Measurements from ENCODE around the gene APLNR.

APLNR gene

GRCh38 chr11:57231539-57232253, 5.4 kb downstream of the APLNR start:
- Histone ChIP-seq H3K27me3 (peaks cover 85% of the 10 kb centered on the region), H3K36me3 (no peaks in the 10 kb centered on the region), H3K27ac (no peak overlapping the region), H3K9me3 (no peaks in the 10 kb centered on the region), H3K4me1 (ENCODE audit: control insufficient read depth in 1 of 2, insufficient read depth in 1 of 2, low read depth in 1 of 2, low read length in 1 of 2) (no peaks in the 10 kb centered on the region), H3K4me3 (ENCODE audit: low read depth in 1 of 2, low read length in 1 of 2) (no peak overlapping the region)
- no peak for TF ChIP-seq CTCF (IDR thresholded peaks at IDR 0.05)

- Histone ChIP-seq H3K27me3 (peaks cover 77% of the 10 kb centered on the region), H3K36me3 (no peaks in the 10 kb centered on the region), H3K4me1 (ENCODE audit: control insufficient read depth in 1 of 2, insufficient read depth in 1 of 2, low read depth in 1 of 2, low read length in 1 of 2) (no peaks in the 10 kb centered on the region), H3K27ac (no peak overlapping the region), H3K9me3 (no peaks in the 10 kb centered on the region), H3K4me3 (ENCODE audit: low read depth in 1 of 2, low read length in 1 of 2) (no peak overlapping the region)
- no peak for TF ChIP-seq CTCF (IDR thresholded peaks at IDR 0.05)
Measured at GRCh38 chr11:57230791-57231538, 6.1 kb downstream of the APLNR start.

- Histone ChIP-seq H3K36me3 (no peaks in the 10 kb centered on the region), H3K27ac (no peak overlapping the region), H3K9me3 (no peaks in the 10 kb centered on the region), H3K4me3 (ENCODE audit: low read depth in 1 of 2, low read length in 1 of 2) (no peak overlapping the region), H3K27me3 (peaks cover 71% of the 10 kb centered on the region), H3K4me1 (ENCODE audit: control insufficient read depth in 1 of 2, insufficient read depth in 1 of 2, low read depth in 1 of 2, low read length in 1 of 2) (no peaks in the 10 kb centered on the region)
- no peak for TF ChIP-seq CTCF (IDR thresholded peaks at IDR 0.05)
Measured at GRCh38 chr11:57230316-57230715, 6.7 kb downstream of the APLNR start.

- Histone ChIP-seq H3K9me3 (no peaks in the 10 kb centered on the region), H3K27me3 (peaks cover 54% of the 10 kb centered on the region), H3K36me3 (no peaks in the 10 kb centered on the region), H3K4me3 (ENCODE audit: low read depth in 1 of 2, low read length in 1 of 2) (no peak overlapping the region), H3K4me1 (ENCODE audit: control insufficient read depth in 1 of 2, insufficient read depth in 1 of 2, low read depth in 1 of 2, low read length in 1 of 2) (no peaks in the 10 kb centered on the region), H3K27ac (no peak overlapping the region)
- TF ChIP-seq CTCF (IDR thresholded peaks at IDR 0.05): no peak
Measured at GRCh38 chr11:57228600-57228999, 8.4 kb downstream of the APLNR start.

GRCh38 chr11:57224537-57224936, 12.5 kb downstream of the APLNR start:
- Histone ChIP-seq H3K27me3 (peaks cover 13% of the 10 kb centered on the region), H3K9me3 (no peaks in the 10 kb centered on the region), H3K4me1 (ENCODE audit: control insufficient read depth in 1 of 2, insufficient read depth in 1 of 2, low read depth in 1 of 2, low read length in 1 of 2) (no peaks in the 10 kb centered on the region), H3K27ac (no peak overlapping the region), H3K4me3 (ENCODE audit: low read depth in 1 of 2, low read length in 1 of 2) (no peak overlapping the region), H3K36me3 (no peaks in the 10 kb centered on the region)
- no peak for TF ChIP-seq CTCF (IDR thresholded peaks at IDR 0.05)

All from neutrophil (primary cell).